NCI-H1048 (cell line): ENCODE measurements around the gene CENPA.
"Not testable (repeated sequence)": the region's sequence is repeated elsewhere in the genome, so short reads cannot be mapped to it uniquely, and the experiment has no call there.

Experiments
- DNase-seq: peaks from one replicate; lab custom pipeline; 2025; lab: John Stamatoyannopoulos, UW

The CENPA gene

DNA sequence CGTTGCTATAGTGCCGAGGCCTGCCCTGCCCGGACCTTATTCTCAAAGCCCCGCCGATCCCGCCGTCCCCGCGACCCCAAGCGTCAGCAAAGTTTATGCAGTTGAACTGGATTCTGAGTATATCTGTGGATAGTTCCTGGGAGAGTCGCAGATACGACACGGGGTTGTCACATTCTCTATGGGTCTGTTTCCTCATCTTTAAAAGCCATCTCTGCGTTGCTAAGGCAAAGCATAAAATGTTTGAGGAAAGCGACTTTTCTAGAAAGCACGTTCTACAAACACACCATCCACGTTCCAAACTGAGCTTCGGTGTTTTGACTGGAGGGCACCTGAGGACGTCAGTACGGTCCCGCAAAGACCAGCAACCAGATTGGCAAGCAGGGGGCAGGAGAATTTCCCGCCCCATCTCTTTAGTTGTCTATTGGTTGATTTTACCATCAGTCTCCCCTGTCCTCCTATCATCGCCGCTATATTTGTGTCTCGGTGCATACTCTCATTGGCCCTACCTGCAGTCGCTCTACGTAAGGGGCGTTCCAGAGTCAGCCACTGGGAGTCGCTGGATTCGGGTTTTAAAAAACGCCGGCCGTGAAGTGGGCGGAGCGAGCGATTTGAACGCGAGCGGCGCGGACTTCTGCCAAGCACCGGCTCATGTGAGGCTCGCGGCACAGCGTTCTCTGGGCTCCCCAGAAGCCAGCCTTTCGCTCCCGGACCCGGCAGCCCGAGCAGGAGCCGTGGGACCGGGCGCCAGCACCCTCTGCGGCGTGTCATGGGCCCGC lies at the start of gene CENPA:
Gene CENPA (plus strand): TSS at position 626 of the 776 bp plus-strand sequence. CDS start 141 bp downstream, at position 767.
- peak; percentile 98 for DNase-seq

DNA sequence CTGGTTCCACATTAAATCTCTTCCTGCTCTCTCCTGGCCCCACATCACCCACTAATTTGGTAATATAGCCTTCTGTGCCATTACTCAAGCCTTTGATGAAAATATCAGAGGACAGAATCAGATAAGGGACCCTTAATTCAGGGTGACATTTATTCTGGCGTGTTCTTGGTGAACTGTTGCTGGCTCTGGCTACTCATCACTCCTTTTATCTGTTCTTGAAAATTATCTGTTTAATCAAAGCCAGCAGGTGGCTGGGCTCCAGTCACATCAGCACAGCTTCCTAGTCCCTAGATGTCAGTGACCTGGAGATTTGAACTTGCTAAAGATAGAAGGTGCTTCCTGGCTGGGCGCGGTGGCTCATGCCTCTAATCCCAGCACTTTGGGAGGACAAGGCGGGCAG lies 48.6 kb upstream of the CENPA start:
- DNase-seq = no peak

DNA sequence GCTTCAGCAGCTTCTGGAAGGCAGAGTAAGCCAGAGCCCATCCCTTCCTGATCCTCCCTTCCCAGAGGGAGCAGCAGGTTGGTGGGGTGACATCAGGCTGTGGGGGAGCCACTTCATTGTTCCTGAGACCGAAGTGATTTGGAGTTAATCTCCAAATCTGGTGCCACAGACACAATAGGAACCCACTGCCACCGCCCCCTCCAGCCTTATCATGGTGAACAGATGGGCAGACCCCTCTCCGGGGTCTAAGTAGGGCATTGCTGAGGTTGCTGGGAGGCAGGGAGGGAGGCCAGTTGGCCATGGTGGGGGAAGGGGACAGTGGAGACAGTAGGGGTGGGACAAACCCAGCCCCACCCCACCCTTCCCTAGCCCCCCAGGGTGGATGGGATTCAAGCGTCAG lies 47.4 kb upstream of the CENPA start:
- no peak for DNase-seq

DNA sequence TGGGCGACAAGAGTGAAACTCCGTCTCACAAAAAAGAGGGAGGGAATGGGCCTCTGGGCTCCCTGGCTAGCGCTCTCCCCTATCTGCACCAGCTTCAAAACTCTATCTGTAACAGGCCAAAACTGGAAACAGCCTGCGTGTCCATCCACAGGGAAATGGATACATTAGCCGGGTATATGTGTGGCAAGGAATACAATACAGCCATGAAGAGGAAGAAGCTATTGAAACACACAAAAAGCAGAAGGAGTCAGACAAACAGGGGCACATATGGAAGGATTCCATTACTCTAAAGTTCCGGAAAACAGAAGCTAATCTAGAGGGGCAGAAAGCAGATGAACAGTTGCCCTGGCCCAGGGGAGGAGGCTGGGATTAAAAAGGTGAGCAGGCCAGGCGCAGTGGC lies 46.3 kb upstream of the CENPA start:
- no peak for DNase-seq

DNA sequence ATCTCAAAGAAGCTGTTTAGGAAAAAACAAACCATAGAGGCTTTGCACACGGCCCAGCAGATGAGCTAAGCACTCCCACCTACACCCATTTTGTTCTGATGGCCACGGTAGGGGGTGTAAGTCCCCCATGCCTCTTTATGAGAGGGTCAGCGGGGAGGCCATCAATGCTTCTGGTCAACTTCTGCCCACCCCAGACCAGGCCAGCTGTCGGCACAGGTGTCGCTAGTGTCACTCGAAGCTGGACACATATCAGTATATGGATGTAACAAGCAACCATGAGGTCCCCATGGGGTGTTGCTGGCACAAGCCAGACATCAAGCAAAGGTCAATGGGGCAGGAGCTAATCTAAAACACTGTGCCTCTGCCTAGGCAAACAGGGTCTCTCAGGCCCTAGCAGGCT lies 45.5 kb upstream of the CENPA start:
- DNase-seq = no peak

DNA sequence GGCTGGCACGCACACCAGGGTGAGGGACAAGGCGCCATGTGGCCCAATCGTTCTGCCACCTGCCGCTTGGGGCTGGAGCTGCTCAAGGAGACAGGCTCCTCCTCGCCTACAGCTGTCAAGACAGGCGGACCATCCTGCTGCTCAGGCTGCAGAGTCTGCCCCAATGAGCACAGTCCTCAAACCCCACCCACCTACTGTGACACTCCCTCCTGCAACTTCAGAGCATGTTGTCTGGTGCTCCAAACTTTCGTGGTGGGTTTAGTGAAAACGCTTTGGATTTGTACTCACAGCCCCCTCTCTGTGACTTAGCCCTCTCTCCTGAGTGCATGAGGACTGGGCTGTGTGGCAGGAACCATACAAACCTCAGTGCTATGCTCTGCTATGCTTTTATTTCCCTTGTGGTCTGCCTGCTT lies 45.0 kb upstream of the CENPA start:
- no peak for DNase-seq

DNA sequence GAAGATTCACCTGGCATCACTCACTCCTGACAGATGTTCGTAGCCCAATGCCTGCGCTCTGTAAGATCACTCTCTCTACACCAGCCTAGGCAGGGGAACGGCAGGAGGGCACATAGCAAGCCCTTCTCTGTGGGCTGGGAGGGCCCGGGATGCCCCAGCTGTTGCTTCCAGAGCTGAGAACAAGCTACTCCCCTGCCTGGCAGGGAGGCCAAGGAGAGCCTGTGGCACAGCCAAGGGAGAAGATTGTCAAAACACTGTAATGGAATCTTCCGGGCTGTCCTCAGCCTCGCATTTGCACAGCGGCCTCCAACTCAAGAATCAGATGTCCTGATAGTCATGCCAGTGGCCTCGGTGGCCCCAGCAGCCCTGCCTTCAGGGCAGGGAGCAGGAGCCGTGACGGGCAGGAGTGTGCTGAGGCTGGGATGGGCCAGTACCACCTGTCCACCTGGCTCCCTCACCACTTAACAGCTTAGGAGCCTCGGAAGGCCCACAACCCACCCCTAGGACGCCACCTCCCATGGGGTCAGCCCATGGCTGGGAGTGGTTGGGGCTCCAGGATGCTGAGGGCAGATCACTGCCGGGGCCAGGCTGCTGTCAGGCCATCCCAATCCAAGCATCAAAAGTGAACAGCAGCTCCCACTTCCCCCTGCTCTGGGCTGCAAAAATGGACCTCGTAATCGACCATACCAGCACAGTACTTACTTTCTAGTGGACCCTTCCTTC lies 43.6 kb upstream of the CENPA start:
- no peak for DNase-seq

DNA sequence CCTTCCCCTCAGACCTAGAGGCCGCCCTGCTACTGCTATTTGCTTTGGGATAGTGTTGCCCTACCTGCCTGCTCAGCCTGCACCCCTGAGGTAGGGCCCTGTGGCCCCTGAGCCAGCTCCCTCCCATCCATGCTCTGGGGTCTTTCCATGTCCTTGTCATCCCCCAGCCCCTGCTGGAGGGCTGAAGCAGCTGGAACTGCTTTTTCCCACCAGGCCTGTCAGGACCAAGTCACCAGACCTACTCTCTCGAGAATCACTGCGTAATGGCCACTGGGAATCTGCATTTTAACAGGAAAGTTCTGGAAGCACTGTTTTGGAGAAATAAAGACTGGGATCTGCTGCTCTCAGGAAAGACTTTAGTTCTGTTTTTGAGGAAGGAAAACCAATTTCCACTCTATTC lies 42.0 kb upstream of the CENPA start:
- DNase-seq = no peak

DNA sequence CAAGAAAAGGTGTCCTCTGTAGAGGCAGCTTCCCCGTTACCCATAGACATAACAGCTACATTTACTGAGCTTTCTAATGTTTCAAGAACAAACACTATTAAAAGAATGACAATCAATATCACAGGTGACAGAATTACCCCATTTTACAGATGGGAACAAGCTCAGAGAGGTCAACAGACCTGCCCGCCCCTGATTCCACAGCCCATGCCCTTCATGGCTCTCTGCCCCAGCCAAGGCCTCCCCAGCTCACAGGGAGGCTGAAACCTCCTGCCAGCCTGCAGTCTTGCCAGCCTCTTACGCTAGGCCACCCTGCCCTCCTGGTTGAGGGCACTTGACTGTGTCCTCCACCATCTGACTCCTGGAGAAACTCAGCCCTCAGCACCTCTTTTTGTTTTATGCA lies 40.9 kb upstream of the CENPA start:
- no peak for DNase-seq

DNA sequence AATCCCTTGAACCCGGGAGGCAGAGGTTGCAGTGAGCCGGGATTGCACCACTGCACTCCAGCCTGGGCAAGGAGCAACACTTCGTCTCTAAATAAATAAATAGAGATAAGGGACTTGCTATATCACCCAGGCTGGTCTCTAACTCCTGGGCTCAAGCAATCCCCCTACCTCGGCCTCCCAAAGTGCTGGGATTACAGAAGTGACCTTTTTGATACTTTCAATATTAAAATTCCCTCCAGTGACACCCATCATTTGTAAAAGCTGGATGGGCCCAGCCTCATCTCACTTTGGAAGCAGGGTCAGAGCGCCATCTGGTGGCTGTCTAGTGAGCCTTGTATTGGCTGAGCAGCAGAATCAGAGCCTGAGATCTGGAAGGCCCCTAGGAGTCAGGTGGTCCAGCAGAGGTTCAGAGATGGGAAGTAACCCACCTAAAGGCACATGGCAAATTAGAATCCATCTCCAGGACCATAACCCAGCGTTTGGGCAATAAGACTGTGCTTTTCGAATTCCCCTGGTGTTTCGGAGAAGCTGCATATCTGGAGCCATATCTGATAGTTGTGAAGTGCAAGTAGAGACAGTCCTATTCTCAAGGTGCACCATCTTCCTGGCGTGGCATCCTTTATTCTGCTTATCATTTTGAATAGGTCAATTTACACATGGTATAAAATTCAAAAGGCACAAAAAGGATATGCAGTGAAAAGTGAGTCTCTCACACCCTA lies 40.1 kb upstream of the CENPA start:
- DNase-seq = peak; percentile 56

DNA sequence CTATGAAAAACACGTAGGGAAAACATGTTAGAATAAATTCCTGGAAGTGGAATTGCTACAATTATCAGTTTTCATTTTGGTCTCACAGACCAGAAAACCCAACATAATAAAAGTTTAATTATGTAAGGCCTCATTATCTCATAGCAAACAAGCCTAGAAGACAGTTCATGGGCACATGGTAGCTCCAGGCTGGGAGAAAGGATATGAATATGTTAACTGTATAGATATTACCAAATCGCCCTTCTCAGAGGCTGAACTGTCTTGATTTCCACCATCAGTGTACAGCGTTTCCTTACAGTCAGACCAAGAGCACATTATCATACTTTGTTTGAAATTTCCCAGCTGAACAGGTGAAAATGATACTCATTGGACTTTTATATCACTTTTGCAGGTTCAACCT lies 38.9 kb upstream of the CENPA start:
- no peak for DNase-seq

DNA sequence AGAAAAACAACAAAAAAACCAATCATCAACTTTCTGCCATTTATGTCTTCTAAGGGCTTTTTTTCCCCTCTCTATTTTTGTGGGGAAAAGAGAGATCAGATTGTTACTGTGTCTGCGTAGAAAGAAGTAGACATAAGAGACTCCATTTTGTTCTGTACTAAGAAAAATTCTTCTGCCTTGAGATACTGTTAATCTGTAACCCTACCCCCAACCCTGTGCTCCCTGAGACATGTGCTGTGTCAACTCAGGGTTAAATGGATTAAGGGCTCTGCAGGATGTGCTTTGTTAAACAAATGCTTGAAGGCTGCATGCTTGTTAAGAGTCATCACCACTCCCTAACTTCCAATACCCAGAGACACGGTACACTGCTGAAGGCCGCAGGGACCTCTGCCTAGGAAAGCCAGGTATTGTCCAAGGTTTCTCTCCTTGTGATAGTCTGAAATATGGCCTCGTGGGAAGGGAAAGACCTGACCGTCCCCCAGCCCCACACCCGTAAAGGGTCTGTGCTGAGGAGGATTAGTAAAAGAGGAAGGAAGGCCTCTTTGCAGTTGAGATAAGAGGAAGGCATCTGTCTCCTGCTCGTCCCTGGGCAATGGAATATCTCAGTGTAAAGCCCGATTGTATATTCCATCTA lies 36.0 kb upstream of the CENPA start:
- not testable (repeated sequence) for DNase-seq

DNA sequence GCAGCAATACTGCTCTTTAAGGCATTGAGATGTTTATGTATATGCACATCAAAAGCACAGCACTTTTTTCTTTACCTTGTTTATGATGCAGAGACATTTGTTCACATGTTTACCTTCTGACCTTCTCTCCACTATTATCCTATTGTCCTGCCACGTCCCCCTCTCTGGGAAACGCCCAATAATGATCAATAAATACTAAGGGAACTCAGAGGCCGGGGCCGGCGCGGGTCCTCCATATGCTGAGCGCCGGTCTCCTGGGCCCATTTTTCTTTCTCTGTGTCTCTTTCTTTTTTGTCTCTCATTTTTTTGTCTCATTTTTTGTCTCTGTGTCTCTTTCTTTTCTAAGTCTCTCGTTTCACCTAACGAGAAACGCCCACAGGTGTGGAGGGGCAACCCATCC lies 35.4 kb upstream of the CENPA start:
- DNase-seq = not testable (repeated sequence)

DNA sequence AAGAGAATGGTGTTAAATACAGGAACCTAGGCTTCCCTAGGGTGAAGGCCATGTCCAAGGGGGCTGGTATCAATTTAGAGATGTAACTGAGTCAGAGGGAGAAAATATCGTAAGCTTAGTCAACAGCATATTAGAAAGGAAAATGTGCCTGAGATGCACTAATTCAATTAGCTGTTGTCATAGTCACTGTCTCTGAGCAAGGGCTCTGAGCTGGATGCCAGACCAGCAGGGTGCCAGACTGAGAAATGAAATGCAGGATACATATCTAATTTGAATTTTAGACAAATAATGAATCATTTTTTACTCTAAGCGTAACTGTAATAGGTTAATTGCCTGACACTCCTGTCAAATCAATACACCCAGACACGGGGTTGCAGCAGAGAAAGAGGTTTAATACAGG lies 33.2 kb upstream of the CENPA start:
- no peak for DNase-seq

DNA sequence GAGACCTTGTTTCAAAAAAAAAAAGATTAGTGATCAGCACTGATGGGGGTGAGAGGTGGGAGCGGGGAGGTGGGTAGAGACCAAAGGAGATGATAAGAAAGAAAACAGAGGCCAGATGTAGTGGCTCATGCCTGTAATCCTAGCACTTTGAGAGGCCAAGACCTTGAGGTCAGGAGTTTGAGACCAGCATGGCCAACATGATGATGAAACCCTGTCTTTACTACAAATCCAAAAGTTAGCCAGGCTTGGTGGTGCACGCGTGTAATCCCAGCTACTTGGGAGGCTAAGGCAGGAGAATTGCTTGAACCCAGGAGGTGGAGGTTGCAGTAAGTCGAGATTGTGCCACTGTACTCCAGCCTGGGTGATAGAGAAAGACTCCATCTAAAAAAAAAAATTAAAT lies 31.3 kb upstream of the CENPA start:
- no peak for DNase-seq

DNA sequence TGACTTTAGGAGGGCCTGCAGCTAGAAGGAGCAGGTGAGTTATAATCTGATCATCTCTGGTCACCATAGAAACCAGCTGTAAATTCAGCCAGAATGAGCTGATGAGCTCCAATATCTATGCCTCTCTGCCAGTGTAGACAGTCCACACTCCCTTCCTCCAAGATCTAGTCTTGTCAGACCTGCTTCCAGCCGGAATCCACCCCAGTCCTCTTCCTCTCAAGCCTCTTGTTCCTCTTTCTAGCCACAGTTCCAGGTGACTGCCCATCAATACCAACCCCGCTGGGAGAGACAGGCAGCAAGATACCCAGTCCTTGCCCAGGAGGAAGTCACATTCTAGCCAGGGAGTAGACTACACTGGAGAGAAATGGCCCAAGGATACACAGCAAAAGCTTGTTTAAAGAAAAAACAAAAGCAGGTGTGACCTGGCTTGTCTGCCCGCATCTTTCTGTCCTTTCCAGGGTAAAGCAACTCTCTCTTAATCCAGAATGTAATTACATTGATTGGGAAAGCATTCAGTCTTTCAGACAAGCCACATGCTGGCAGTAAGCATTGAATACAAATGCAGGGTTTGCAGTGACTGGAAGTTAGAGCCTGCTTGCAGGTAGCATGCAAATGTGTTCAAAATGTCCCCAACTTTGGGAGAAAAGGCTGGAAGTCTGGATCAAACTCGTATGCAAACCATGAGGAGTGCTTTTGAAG lies 30.7 kb upstream of the CENPA start:
- no peak for DNase-seq

DNA sequence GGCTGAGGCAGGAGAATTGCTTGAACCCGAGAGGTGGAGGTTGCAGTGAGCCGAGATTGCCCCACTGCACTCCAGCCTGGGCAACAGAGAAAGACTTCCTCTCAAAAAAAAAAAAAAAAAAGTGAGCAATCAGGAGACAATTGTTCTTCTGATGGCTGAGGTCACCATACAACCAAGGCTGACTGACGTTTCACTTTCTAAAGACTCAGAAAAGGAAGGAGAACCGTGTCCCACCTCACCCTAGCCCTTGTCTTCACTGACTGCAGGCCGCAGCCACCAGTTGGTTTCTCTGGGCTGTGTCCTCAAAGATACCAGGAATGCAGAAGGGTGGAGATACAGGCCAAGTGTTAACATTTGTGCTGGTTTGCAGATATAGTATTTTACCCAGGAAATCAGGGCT lies 29.5 kb upstream of the CENPA start:
- DNase-seq = no peak

DNA sequence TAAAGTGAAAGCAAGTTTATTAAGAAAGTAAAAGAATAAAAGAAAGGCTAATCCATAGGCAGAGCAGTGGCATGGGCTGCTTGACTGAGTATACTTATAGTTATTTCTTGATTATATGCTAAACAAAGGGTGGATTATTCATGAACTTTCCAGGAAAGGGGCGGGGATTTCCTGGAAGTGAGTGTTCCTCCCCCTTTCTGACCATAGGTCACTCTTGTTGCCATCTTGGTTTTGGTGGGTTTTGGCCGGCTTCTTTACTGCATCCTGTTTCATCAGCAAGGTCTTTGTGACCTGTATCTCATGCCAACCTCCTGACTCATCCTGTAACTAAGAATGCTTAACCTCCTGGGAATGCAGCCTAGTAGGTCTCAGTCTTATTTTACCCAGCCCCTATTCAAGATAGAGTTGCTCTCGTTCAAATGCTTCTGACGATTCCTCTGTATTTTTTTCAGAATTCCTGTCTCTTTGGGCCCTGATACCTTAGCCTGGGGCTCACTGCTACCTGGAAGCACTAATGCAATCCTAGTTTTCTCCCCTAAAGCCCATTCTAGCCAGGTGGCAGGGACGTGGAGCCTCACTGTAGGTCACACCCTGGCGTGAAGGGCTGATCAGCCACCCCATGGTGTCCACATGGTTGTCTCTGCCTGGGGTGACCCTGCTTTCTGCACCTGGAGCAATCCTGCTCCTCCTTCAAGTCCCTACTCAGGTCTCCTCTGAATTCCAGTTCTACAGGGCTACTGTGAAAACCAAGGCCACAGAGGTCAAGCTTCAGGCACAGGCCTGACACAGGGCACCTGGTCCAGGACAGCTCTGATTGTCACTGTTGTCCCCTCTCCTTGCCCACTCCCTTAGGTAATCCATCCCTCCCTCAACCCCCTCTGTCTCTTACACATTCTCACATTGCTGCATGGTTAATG lies 27.7 kb upstream of the CENPA start:
- no peak for DNase-seq

DNA sequence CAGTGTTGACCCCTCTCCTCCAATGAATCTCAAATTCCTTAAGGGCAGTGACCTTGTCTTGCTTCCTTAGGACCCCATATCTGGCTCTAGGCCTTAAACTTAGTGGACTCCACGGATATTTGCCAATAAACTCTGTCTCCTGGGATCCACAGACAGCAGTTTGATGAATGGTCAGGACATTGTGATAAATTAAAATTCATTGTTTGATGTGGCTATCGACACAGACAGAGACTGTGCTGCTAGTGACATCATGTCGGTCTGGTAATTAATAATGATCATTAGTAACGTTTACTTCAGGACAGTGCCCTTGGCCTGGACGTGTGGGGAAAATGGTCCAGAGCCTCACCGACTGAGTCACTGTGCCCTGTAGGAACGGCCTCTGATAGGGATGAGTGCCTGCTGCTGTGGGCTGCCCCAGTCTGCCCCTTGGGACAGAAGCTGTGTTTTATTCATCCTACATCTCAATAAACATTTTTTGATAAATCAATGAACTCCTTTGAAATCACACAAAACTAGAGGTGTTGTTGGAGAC lies 27.0 kb upstream of the CENPA start:
- DNase-seq = no peak

DNA sequence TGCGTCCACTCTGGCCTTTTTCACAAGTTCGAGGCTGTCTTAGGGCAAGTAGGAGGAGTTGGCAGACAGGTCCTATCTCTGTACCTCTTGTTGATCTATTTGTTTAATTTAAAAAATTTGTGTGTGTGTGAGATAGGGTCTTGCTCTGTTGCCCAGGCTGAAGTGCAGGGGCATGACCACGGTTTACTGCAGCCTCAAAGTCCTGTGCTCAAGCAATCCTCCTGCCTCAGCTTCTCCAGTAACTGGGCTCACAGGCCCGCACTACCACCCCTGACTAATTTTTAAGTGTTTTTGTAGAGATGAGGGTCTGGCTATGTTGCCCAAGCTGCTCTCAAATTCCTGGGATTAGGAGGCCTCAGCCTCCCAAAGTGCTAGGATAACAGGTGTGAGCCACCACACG lies 26.0 kb upstream of the CENPA start:
- no peak for DNase-seq

DNA sequence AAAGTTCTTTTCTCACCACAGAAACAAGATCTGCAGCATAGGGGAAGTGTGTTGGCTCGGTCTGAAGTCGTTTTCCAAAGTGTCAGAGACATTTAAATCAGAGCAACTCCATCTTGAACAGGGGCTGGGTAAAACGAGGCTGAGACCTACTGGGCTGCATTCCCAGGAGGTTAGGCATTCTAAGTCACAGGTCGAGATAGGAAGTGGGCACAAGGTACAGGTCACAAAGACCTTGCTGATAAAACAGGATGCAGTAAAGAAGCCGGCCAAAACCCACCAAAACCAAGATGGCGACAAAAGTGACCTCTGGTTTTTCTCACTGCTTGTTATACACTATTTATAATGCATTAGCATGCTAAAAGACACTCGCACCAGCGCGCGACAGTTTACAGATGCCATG lies 24.9 kb upstream of the CENPA start:
- not testable (repeated sequence) for DNase-seq
